Naive thymus-derived CD4-positive, alpha-beta T cell (primary cell): Measurements from ENCODE around the gene MEOX1. TPM values are rescaled to one million over a fixed set of nuclear protein-coding genes. Genes with fewer than 3 reads are reported as not detected.
A peak's percentile ranks its signal among the peaks of the same experiment; 100 is the strongest.

ENCODE experiments used
- ATAC-seq: fragments of 150-1000 bp; cut with Tn5 transposase; 2 replicates; pipeline ENCODE4 v1.10.0; 2021; ENCODE audit warnings: mild to moderate bottlenecking, moderate library complexity
- CTCF ChIA-PET: fragments of 350-600 bp; sonication (Branson Sonifier 250); formaldehyde crosslinking; loops from one replicate; lab custom pipeline; 2021; ENCODE audit warnings: antibody characterized with exemption; lab: Charles Lee
- POLR2A ChIA-PET: fragments of 350-600 bp; sonication (Branson Sonifier 250); formaldehyde crosslinking; loops from one replicate; lab custom pipeline; 2021; ENCODE audit warnings: antibody characterized with exemption, inconsistent platforms; lab: Charles Lee
- DNase-seq, 9 donors: peaks; one replicate each; pipeline versions ENCODE4 v3.0.0 to v3.0.0-alpha.2; 2020 to 2022; ENCODE audit warnings: mixed read lengths in 1 of 9
- H3K27ac ChIP-seq: one replicate; pipeline ENCODE4 v1.7.0; 2013; ENCODE audit warnings: mild to moderate bottlenecking, low read depth, low read length, moderate library complexity
- H3K27me3 ChIP-seq, 2 donors: one replicate each; pipeline ENCODE4 v1.7.0; 2013; ENCODE audit warnings: low read length in 2 of 2, mild to moderate bottlenecking in 2 of 2, moderate library complexity in 2 of 2; ENCODE audit not compliant: control insufficient read depth in 2 of 2, insufficient read depth in 2 of 2
- H3K36me3 ChIP-seq, 3 experiments: 1 replicate in 2 of 3; 2 replicates in 1 of 3; pipeline ENCODE4 v1.7.0; 2013; ENCODE audit warnings: low read length in 3 of 3, mild to moderate bottlenecking in 3 of 3, moderate library complexity in 1 of 3; ENCODE audit not compliant: insufficient read depth in 3 of 3, control insufficient read depth in 2 of 3
- H3K4me1 ChIP-seq, 2 donors: one replicate each; pipeline ENCODE4 v1.7.0; 2013; ENCODE audit warnings: low read length in 2 of 2, mild to moderate bottlenecking in 2 of 2, moderate library complexity in 1 of 2; ENCODE audit not compliant: control insufficient read depth in 2 of 2, insufficient read depth in 2 of 2
- H3K4me3 ChIP-seq: 2 replicates; pipeline ENCODE4 v1.7.0; 2013; ENCODE audit warnings: mild to moderate bottlenecking, low read length
- H3K9me3 ChIP-seq, 3 experiments: 1 replicate in 2 of 3; 2 replicates in 1 of 3; pipeline ENCODE4 v1.7.0; 2013; ENCODE audit warnings: low read length in 3 of 3; ENCODE audit not compliant: control insufficient read depth in 2 of 3
- H3K27ac Mint-ChIP-seq, 9 donors: one replicate each; pipeline ENCODE4 v1.8.0; 2020 to 2022; ENCODE audit warnings: mixed read lengths in 9 of 9, mild to moderate bottlenecking in 8 of 9, moderate library complexity in 5 of 9, inconsistent platforms in 2 of 9
- H3K27me3 Mint-ChIP-seq, 5 donors: one replicate each; pipeline ENCODE4 v1.8.0; 2021 to 2022; ENCODE audit warnings: mixed read lengths in 5 of 5, mild to moderate bottlenecking in 1 of 5
- H3K36me3 Mint-ChIP-seq, 5 donors: one replicate each; pipeline ENCODE4 v1.8.0; 2020 to 2022; ENCODE audit warnings: mixed read lengths in 5 of 5, mild to moderate bottlenecking in 3 of 5, inconsistent platforms in 1 of 5
- H3K4me1 Mint-ChIP-seq, 7 donors: one replicate each; pipeline ENCODE4 v1.8.0; 2020 to 2022; ENCODE audit warnings: mixed read lengths in 7 of 7, mild to moderate bottlenecking in 3 of 7, inconsistent platforms in 1 of 7
- H3K4me3 Mint-ChIP-seq, 10 donors: one replicate each; pipeline ENCODE4 v1.8.0; 2020 to 2022; ENCODE audit warnings: mild to moderate bottlenecking in 10 of 10, mixed read lengths in 10 of 10, moderate library complexity in 6 of 10, inconsistent platforms in 2 of 10
- H3K9me3 Mint-ChIP-seq, 11 donors: one replicate each; pipeline ENCODE4 v1.8.0; 2020 to 2022; ENCODE audit warnings: mixed read lengths in 11 of 11, mild to moderate bottlenecking in 4 of 11, inconsistent platforms in 1 of 11, moderate library complexity in 1 of 11
- intact Hi-C, 2 donors: fragments of 100-400 bp; cut with micrococcal nuclease; formaldehyde crosslinking; loops; one replicate each; pipeline ENCODE4 v1.15.1; 2023
- polyA plus RNA-seq, 2 donors: library from polyadenylated mRNA; unstranded; fragments of 300-500 nt; fragmentation: Illumina TruSeq; gene quantifications; one replicate each; pipeline ENCODE4 v1.2.3, GENCODE V29; 2021
- total RNA-seq, 6 experiments: library from RNA in 5 of 6; stranded (reverse) in 5 of 6; gene quantifications; 1 replicate in 5 of 6; 2 replicates in 1 of 6; pipeline ENCODE4 v1.2.3 and lab custom pipeline; 2021 to 2026

Gene MEOX1
- total and polyA plus RNA-seq, 7 experiments from 2014 or later = 0.37 to 2.5 (median 0.54) TPM

- Histone ChIP-seq H3K36me3 (no peaks in the 10 kb centered on the region), H3K4me3 (no peak overlapping the region), H3K4me1 (no peaks in the 10 kb centered on the region), H3K9me3 (no peaks in the 10 kb centered on the region), H3K27me3 (no peaks in the 10 kb centered on the region), H3K27ac (no peak overlapping the region)
- Mint-ChIP-seq H3K4me3 (no peak overlapping the region), H3K27ac (no peak overlapping the region), H3K36me3 (no peaks in the 10 kb centered on the region), H3K27me3 (peaks cover 0 to 19% (median 5%) of the 10 kb centered on the region in 5 donors), H3K9me3 (peaks cover 0 to 2% (median 0%) of the 10 kb centered on the region in 11 donors), H3K4me1 (peaks cover 8 to 28% (median 10%) of the 10 kb centered on the region in 7 donors)
- ATAC-seq (no peak), DNase-seq (no peak)
- intact Hi-C loops = no loop called here
- ChIA-PET CTCF (interaction anchor here (0.6 kb wide), 1 partner anchor 110 kb away, joined by 3 read pairs; no protein-coding TSS in a partner anchor), POLR2A (no interaction called here)
Observed at GRCh38 chr17:43676471-43676870, 14.7 kb upstream of the MEOX1 start.

GRCh38 chr17:43674394-43674793 lies 12.7 kb upstream of the MEOX1 start:
- ATAC-seq (no peak), DNase-seq (no peak)
- peaks cover 0 to 11% (median 5%) of the 10 kb centered on the region in 5 donors for H3K27me3 Mint-ChIP-seq
- H3K4me3 Mint-ChIP-seq = no peak overlapping the region
- H3K4me1 Mint-ChIP-seq = peaks cover 8 to 33% (median 15%) of the 10 kb centered on the region in 7 donors
- POLR2A ChIA-PET = interaction anchor here (0.5 kb wide), 1 partner anchor 11 kb away, joined by 3 read pairs; no protein-coding TSS in a partner anchor
- no peaks in the 10 kb centered on the region for H3K27me3 ChIP-seq
- H3K9me3 ChIP-seq = no peaks in the 10 kb centered on the region
- H3K27ac Mint-ChIP-seq = no peak overlapping the region
- CTCF ChIA-PET = interaction anchor here (1.2 to 2.1 kb wide), 4 partner anchors 14 to 91 kb away, joined by 3 to 6 read pairs (median 4); no protein-coding TSS in a partner anchor
- H3K9me3 Mint-ChIP-seq = peaks cover 0 to 2% (median 0%) of the 10 kb centered on the region in 11 donors
- H3K4me3 ChIP-seq = no peak overlapping the region
- no peaks in the 10 kb centered on the region for H3K4me1 ChIP-seq
- no peak overlapping the region for H3K27ac ChIP-seq
- no peaks in the 10 kb centered on the region for H3K36me3 ChIP-seq
- intact Hi-C loops = loop anchor here in 1 of 2 donors (1.0 kb wide), 1 partner anchor 98 kb away; no protein-coding TSS in a partner anchor
- H3K36me3 Mint-ChIP-seq = no peaks in the 10 kb centered on the region

GRCh38 chr17:43673516-43674323 lies 12.0 kb upstream of the MEOX1 start:
- DNase-seq (peak; percentile 31 to 71 (median 59)), ATAC-seq (peak; percentile 74)
- no peaks in the 10 kb centered on the region for H3K36me3 ChIP-seq
- H3K4me3 ChIP-seq = no peak overlapping the region
- peaks cover 8 to 32% (median 15%) of the 10 kb centered on the region in 7 donors for H3K4me1 Mint-ChIP-seq
- peak overlapping the region in 2 of 9 donors; percentile 38 to 40 for H3K27ac Mint-ChIP-seq
- no peaks in the 10 kb centered on the region for H3K27me3 ChIP-seq
- no peak overlapping the region for H3K4me3 Mint-ChIP-seq
- H3K9me3 ChIP-seq = no peaks in the 10 kb centered on the region
- H3K36me3 Mint-ChIP-seq = no peaks in the 10 kb centered on the region
- ChIA-PET CTCF (interaction anchor here (0.8 to 2.1 kb wide), 7 partner anchors 13 to 90 kb away, joined by 3 to 7 read pairs (median 5); no protein-coding TSS in a partner anchor), POLR2A (interaction anchor here (0.5 to 1.0 kb wide), 2 partner anchors 10 to 97 kb away, joined by 3 to 5 read pairs; no protein-coding TSS in a partner anchor)
- peaks cover 0 to 2% (median 0%) of the 10 kb centered on the region in 11 donors for H3K9me3 Mint-ChIP-seq
- no peak overlapping the region for H3K27ac ChIP-seq
- intact Hi-C loops = loop anchor here (1.0 to 2.0 kb wide), 2 partner anchors 97 to 279 kb away; no protein-coding TSS in a partner anchor
- H3K27me3 Mint-ChIP-seq = peaks cover 0 to 9% (median 3%) of the 10 kb centered on the region in 5 donors
- H3K4me1 ChIP-seq = no peaks in the 10 kb centered on the region

GRCh38 chr17:43671755-43672519 lies 10.2 kb upstream of the MEOX1 start:
- POLR2A ChIA-PET = no interaction called here
- ATAC-seq (no peak), DNase-seq (no peak)
- Mint-ChIP-seq H3K4me3 (no peak overlapping the region), H3K9me3 (peaks cover 0 to 2% (median 0%) of the 10 kb centered on the region in 11 donors), H3K27ac (peak overlapping the region in 2 of 9 donors; percentile 4 to 20), H3K27me3 (peaks cover 0 to 6% (median 0%) of the 10 kb centered on the region in 5 donors), H3K36me3 (no peaks in the 10 kb centered on the region), H3K4me1 (peaks cover 0 to 28% (median 10%) of the 10 kb centered on the region in 7 donors)
- intact Hi-C loops = loop anchor here in 1 of 2 donors (2.0 kb wide), 1 partner anchor 277 kb away; no protein-coding TSS in a partner anchor
- H3K27ac ChIP-seq = no peak overlapping the region
- CTCF ChIA-PET = interaction anchor here (0.8 to 2.1 kb wide), 2 partner anchors 8 to 11 kb away, joined by 5 to 6 read pairs; no protein-coding TSS in a partner anchor
- H3K36me3 ChIP-seq = no peaks in the 10 kb centered on the region
- no peaks in the 10 kb centered on the region for H3K9me3 ChIP-seq
- H3K4me1 ChIP-seq = no peaks in the 10 kb centered on the region
- no peak overlapping the region for H3K4me3 ChIP-seq
- no peaks in the 10 kb centered on the region for H3K27me3 ChIP-seq

GRCh38 chr17:43671031-43671692 lies 9.4 kb upstream of the MEOX1 start:
- no peak overlapping the region for H3K27ac ChIP-seq
- H3K27me3 ChIP-seq = no peaks in the 10 kb centered on the region
- intact Hi-C loops = no loop called here
- Mint-ChIP-seq H3K36me3 (no peaks in the 10 kb centered on the region), H3K27me3 (peaks cover 0 to 6% (median 0%) of the 10 kb centered on the region in 5 donors), H3K9me3 (peaks cover 0 to 2% (median 0%) of the 10 kb centered on the region in 11 donors), H3K27ac (peak overlapping the region in 1 of 9 donors; percentile 20), H3K4me1 (peaks cover 0 to 26% (median 8%) of the 10 kb centered on the region in 7 donors), H3K4me3 (no peak overlapping the region)
- ChIA-PET CTCF (no interaction called here), POLR2A (no interaction called here)
- H3K4me1 ChIP-seq = no peaks in the 10 kb centered on the region
- ATAC-seq (no peak), DNase-seq (no peak)
- no peak overlapping the region for H3K4me3 ChIP-seq
- H3K9me3 ChIP-seq = no peaks in the 10 kb centered on the region
- H3K36me3 ChIP-seq = no peaks in the 10 kb centered on the region

- ATAC-seq = no peak
- Histone ChIP-seq H3K9me3 (no peaks in the 10 kb centered on the region), H3K4me3 (no peak overlapping the region), H3K27me3 (no peaks in the 10 kb centered on the region), H3K4me1 (no peaks in the 10 kb centered on the region), H3K36me3 (no peaks in the 10 kb centered on the region), H3K27ac (no peak overlapping the region)
- peaks cover 0 to 2% (median 0%) of the 10 kb centered on the region in 11 donors for H3K9me3 Mint-ChIP-seq
- ChIA-PET POLR2A (interaction anchor here (0.6 kb wide), 1 partner anchor 89 kb away, joined by 3 read pairs; no protein-coding TSS in a partner anchor), CTCF (interaction anchor here (0.6 kb wide), 1 partner anchor 1434 kb away, joined by 3 read pairs; no protein-coding TSS in a partner anchor)
- no peak for DNase-seq
- peaks cover 0 to 5% (median 0%) of the 10 kb centered on the region in 5 donors for H3K27me3 Mint-ChIP-seq
- no peak overlapping the region for H3K27ac Mint-ChIP-seq
- peaks cover 0 to 21% (median 8%) of the 10 kb centered on the region in 7 donors for H3K4me1 Mint-ChIP-seq
- intact Hi-C loops = no loop called here
- no peak overlapping the region for H3K4me3 Mint-ChIP-seq
- H3K36me3 Mint-ChIP-seq = no peaks in the 10 kb centered on the region
Observed at GRCh38 chr17:43670645-43671030, 8.9 kb upstream of the MEOX1 start.
